GM18519 (cell line): ENCODE results near the gene SMIM7.

Experiments
- ATAC-seq: cut with Tn5 transposase; IDR thresholded peaks from one replicate; pipeline ENCODE4 v1.9.1; 2021; ENCODE audit warnings: mild to moderate bottlenecking, moderate library complexity; ENCODE audit not compliant: unreplicated experiment, low FRiP score

The SMIM7 gene

GRCh38 chr19:16599655-16600346, 60.1 kb downstream of the SMIM7 start:
- ATAC-seq: no peak

GRCh38 chr19:16598848-16599247, 61.1 kb downstream of the SMIM7 start:
- no peak for ATAC-seq

DNA sequence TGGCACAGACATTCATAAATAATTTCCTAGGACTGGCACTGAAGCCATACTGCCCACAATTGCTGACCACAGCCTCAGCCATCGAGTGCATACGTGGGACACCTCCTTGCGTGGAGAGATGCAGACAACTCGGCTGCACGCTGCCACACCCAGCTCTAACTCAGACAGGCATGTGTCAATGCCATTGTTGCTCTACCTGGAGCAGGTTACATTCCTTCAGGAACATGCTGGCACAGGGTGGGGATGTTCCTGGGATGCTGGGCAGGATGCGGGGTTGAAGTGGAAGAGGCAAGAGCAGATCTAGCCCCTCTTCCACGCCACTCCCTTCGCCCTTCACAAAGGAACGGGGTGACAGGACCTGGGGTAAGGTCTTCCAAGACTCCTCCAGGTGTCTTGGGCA, 63.5 kb downstream of the SMIM7 start:
- no peak for ATAC-seq
